NOMO-1 treated with DMSO at 0.1 percent for 48 hours (cell line): Measurements from ENCODE around the gene CYP4V2.
"Not testable (repeated sequence)": the region's sequence is repeated elsewhere in the genome, so short reads cannot be mapped to it uniquely, and the experiment has no call there.

ENCODE experiments used
- DNase-seq: peaks from one replicate; lab custom pipeline; 2025; ENCODE audit not compliant: unreplicated experiment; lab: John Stamatoyannopoulos, UW

Gene CYP4V2

DNA sequence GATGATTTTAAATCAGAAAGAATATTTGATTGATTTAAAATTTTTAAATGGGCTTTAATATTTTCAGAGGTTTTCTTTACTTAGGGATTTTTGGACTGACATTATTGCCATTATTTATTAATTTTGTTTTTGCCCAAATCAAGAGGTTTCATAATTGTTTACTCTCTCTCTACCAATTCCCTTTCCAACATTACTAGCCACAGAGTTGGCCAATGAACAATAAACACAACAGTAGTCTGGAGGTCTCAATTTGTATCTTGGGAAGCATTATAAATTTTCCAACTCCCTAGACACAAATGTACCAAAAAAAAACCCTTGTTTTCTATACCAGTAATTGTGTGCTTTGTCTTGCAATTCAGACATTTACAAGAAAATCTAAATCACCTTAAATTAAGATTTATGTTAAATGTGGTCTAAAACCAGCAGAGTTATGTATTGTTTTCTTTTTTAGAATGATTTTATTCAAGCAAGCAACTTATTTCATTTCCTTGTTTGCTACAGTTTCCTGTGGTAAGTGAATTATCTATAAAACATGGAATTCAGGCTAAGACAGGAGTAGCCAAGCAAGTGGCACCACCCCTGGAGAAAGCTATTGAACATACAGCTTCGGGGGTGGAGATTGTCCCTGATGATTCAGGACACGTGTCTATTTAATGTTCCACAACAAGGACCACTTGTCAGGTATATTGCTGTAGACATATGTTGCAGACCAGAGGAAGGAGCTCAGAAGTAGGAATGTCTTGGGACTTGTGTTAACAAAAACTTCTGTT, 36.6 kb downstream of the CYP4V2 start:
- DNase-seq: no peak

DNA sequence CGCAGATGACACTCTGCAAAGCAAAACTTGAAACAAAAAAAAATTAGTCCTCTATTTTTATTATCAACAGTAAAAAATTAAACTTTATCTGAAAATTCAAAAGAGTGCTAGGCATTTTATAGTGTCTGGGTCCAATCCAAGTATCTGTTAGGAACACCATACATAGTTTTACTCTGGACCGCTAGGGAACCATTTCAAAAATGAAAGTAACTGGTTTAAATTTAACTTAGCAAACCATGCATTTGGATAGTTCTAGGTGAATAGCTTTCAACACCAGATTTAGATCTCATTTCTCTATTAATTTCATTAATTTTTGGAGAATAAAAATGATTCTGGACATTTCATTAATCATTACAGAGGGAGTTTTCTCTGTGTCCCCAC, 37.1 kb downstream of the CYP4V2 start:
- no peak for DNase-seq

DNA sequence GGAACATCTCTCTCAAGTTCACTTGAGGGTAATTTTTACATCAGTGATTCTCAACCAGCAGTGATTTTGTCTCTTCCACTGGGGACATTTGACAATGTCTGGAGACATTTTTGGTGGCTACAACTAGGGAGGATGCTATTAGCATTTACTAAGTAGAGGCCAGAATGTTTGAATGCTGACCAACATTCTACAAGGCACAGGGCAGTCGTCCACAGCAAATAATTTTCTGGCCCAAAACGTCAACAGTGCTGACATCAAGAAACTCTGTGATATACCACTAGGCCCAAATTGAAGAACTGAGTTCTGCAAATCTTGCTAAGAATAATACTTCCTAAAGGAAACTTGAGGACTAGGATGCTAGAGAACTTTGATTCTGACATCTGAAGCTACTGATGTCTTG, 43.0 kb downstream of the CYP4V2 start:
- DNase-seq: no peak

DNA sequence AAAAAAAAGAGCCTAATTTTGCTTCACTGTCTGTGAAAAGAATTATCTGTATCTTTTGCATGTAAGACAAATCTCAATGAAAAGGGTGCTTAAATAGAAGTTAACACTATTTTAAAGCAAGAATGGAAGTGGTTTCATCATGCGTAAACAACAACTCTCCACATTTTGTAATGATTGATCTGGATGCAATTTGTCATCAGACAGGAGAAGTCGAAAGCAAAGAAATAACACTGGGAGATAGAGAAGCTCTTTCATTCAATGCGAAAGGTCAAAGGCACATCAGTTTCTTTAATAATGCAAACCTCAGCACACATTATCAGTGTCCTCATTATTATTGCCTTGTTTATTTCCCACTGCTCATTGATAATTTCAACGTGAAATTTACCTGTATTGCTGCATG, 44.8 kb downstream of the CYP4V2 start:
- DNase-seq: no peak

DNA sequence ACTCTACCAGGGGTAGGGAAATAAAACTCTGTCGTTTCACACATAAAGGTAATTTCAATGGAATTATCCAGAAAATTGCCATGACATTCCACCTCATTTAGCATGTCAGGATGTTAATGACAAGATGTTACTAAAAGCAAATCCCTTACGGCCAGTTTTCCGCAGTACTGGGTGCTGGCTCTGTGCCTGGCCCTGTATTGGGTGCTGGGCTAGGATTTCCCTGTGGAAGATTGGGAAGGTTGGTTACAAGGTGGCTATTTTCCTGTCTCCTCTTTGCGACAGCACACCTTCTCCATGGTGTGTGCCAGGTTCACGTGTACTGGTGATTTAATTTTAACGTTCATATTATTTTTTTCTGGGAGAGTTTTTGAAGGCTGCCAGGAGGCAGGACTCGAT, 49.1 kb downstream of the CYP4V2 start:
- no peak for DNase-seq

DNA sequence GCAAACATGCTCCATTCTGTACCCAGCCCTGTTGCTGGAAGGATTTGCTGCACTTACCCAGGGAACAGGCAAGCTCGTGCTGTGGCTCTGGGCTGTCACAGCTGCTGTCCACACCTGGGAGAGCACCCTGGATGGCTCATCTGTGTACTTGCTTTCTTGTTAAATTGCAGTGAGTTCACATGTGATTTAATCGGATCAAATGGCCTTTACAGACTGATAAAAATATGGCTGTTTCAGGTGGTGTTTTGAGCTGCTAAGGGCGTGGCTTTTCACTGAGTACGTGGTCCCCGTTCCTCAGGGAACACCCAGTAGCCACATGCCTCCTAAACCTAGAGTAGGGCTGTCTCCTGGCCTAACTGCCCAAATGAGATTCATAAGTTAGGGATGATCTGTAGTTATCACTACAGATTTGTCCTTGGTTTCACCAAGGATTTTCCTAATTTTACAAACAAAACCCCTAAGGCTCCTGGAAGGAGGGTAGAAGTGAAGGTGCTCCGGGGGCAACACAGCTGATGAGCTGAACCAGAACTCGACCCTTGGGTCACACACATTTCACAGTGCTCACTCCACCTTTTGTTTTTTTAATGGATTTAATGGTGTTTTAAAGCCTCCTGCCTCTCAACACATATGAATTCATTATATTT, 49.6 kb downstream of the CYP4V2 start:
- DNase-seq: peak; percentile 44

DNA sequence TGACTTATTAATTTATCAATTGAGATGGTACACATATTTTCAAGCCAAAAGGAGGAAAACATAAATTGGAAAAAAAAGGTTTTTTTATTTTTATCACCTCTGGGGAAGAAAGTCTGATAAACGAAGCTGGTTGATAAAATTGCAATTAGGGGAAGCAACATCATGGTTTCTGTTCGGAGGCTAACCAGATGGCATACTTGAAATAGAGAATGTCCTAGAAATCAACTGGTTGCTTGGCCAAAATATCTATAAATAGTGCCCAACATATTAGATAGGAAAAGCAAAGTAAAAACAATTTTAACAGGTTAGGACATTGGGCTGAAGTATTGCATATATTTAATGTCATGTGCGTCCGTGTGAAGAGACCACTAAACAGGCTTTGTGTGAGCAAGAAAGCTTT, 50.2 kb downstream of the CYP4V2 start:
- no peak for DNase-seq

DNA sequence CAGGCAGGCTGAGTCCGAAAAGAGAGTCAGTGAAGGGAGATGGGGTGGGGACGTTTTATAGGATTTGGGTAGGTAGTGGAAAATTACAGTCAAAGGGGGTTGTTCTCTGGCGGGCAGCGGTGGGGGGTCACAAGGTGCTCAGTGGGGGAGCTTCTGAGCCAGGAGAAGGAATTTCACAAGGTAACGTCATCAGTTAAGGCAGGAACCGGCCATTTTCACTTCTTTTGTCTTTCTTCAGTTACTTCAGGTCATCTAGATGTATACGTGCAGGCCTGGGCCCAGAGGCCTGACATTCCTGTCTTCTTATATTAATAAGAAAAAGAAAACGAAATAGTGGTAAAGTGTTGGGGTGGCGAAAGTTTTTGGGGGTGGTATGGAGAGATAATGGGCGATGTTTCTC, 50.7 kb downstream of the CYP4V2 start:
- DNase-seq: not testable (repeated sequence)

DNA sequence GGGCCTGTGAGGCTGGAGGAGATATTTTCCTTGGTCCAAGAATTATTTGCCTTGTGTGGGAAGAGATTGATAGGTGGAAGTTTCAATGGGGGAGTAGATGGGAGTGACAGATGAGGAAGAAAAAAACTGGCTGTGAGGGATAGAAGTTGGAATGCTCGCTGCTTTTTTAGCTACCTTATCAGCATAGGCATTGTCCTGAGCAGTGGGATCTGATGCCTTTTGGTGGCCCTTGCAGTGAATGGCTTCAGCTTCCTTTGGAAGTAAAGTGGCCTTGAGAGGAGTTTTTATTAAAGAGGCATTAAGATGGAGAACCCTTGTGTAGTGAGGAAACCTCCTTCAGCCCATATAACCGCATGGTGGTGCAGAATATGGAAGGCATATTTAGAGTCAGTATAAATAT, 52.0 kb downstream of the CYP4V2 start:
- DNase-seq: no peak

DNA sequence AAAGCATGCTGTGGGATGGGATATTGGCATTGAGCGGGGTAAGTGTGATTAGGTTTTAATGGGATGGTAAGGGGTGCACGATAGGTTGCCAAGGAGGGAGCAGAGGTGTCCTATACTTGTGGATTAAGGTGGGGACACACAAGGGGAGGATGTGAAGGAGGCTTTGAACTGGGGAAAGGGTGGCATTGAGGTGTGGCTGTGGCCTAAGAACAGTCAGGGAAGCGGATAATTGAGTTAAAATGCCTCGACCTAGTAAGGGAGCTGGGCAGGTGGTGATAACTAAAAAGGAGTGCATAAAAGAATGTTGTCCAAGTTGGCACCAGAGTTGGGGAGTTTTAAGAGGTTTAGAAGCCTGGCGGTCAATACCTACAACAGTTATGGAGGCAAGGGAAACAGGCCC, 53.5 kb downstream of the CYP4V2 start:
- no peak for DNase-seq

DNA sequence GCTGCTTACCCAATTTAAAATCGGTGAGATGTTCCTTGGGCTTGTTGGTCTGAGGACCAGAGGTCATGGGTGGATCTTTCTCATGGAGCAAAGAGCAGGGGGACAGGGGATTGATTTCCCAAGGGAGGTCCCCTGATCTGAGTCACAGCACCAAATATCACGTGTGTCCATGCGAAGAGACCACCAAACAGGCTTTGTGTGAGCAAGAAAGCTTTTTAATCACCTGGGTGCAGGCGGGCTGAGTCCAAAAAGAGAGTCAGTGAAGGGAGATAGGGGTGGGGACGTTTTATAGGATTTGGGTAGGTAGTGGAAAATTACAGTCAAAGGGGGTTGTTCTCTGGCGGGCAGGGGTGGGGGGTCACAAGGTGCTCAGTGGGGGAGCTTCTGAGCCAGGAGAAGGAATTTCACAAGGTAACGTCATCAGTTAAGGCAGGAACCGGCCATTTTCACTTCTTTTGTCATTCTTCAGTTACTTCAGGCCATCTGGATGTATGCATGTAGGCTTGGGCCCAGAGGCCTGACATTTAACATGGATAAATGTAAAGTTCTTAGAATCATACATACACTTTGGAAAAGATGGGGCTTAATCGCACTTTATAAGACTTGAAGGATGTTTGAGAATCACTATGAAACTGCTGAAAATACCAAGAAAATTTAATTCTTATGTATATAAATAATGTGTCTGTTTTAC, 55.8 kb downstream of the CYP4V2 start:
- DNase-seq: not testable (repeated sequence)

DNA sequence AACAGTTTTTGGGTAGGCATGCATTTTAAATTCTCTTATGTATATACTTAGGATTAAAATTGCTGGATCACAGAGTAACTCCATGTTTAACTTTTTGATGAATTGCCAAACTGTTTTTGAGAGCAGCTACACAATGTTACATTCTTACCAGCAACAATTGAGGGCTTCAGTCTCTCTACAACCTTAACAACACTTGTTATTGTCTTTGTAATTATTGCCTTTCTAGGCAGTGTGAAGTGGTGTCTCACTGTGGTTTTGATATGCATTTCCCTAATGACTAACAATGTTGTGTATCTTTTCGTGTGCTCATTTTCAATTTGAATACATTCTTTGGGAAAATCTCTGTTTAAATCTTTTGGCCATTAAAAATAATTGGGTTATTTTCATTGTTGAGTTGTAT, 57.3 kb downstream of the CYP4V2 start:
- no peak for DNase-seq

DNA sequence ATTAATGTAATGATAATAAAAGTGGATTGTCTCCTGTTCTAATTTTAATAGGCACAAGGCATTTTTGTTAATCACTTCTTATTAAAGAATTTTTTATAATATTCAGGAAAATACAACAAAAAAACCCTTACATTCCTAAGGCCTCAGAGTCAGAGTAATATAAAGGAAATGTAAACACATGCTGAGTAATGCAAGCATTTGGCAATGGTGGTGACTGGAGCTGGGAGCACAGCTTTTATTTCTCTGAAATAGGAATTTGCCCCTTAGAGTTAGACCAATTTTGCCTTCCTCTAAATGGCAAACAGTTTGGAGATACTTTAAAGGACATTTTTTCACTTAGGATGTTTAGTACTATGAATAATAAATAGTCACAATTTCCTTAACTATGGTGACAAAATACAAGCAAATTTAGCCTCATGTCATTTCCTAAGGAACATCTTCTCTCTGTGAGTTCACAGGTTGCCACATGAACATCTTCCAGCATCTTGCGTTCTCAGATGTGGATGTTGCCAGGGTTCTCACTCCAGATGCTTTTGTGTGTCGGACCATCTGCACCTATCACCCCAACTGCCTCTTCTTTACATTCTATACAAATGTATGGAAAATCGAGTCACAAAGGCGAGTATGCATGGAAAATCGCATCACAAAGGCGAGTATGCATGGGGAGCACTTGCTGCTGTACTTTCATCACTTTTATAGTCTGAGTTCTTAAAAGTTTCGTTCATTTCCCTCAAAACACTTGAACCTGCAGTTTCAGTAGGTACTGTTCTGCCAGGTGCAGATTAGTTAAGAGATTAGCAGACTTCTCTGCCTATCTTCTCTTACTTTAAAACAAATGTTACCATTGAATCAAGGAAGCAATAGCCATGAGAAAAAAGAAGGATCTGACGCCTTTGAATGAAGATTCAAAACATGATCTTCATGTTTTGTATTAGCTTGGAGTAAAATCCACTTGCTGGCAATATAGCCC, 58.7 kb downstream of the CYP4V2 start:
- no peak for DNase-seq

DNA sequence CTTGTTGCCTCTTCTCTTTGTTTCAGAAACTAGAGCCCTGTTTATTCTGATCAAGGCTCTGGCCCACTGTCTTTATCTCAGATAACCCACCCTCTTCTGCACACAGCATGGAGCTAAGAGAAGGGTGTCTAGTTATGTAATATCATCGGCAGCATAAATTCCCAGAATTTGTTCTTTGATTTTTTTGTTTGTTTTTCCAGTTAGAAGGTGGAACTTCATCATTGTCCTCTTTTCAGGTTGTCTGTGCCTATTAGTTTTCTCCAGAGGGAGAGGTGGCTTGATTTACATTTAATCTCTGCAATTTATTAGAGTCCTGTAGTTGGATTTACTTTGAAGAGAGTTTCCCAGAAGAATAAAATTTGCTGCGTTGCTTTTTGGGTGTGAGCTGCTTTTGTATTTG, 59.4 kb downstream of the CYP4V2 start:
- no peak for DNase-seq

DNA sequence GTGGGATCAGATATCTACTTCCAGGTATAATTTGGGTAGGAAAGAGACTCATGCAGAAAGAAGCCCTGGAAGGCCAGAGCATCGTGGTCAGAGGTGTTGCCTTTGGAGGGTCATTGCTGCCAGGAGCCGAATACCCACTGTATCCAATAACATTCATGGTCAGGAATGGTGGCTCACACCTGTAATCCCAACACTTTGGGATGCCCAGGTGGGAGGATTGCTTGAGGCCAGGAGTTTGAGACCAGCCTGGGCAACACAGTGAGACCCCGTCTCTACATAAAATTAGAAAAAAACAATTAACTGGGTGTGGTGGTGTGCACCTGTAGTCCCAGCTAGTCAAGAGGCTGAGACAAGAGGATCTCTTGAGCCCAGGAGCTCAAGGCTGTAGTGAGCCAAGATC, 63.8 kb downstream of the CYP4V2 start:
- DNase-seq: no peak

DNA sequence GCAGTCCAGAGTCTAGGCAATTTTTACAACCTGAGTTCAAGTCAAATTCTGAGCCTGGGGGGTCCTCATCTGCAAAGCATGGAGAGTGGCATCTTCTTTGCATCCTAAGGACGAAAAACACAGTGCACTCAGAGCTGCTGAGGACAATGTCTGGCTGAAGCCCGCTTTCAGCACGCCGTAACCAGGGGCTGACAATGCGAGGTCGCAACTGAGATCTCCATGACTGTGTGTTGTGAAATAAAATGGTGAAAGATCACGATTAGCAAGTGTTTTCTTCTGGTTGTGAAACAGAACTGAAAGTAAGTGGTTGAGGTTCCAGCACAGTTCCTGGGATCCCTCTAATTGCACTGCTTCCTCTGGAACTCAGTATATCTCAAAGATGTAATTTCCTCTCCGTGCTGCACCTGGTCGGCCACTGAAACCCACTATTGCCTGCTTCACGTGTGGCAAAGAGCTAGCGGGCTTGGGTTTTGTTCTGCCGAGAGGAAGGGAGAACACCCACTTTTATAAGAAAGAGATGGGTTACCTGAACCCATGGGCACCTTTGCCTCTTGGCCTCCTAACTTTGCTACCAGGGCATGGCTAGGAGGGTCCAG, 66.9 kb downstream of the CYP4V2 start:
- peak; percentile 56 for DNase-seq

DNA sequence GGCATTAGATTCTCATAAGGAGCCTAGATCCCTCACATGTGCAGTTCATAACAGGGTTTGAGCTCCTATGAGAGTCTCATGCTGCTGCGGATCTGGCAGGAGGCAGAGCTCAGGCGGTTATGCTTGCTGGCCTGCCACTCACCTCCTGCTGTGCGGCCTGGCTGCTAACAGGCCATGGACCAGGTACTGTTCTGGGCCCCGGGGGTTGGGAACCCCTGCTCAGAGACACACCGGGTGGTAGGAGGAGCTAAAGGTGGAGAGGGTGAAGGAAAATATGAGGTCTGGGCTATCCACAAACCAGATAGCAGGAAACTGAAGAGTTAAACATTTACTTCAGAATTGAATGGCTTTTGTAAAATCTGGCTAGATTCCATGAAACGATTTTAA, 68.7 kb downstream of the CYP4V2 start:
- DNase-seq: no peak
